Measurements from ENCODE around the gene TUBAL3.

TUBAL3 gene

DNA sequence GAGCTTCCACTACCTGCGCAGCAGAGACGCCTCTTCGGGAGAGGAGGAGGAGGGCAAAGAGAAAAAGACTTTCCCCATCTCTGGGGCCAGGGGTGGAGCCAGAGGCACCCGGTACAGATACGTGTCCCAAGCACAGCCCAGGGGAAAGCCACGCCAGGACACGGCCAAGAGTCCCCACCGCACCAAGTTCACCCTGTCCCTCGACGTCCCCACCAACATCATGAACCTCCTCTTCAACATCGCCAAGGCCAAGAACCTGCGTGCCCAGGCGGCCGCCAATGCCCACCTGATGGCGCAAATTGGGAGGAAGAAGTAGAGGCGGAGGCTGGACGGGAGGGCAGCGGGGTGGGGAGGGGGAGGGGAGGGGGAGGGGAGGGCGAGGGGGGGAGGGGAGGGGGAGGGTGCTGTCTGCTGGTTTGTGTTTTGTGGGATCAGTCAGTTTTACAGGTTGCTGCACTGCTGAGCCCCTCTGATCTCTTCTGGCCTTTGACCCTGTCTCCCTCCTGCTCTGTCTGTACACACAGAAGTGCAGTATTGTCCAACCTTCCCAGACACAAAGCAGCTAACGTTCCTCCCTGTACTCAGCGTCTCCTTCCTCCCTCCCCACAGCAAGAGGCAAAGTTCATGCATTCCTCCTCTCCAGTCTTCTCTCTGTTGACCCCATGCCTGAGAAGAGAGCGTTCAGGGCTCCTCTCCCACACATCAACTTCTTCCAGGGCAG lies 30.6 kb downstream of the TUBAL3 start:
- DNase-seq = no peak

DNA sequence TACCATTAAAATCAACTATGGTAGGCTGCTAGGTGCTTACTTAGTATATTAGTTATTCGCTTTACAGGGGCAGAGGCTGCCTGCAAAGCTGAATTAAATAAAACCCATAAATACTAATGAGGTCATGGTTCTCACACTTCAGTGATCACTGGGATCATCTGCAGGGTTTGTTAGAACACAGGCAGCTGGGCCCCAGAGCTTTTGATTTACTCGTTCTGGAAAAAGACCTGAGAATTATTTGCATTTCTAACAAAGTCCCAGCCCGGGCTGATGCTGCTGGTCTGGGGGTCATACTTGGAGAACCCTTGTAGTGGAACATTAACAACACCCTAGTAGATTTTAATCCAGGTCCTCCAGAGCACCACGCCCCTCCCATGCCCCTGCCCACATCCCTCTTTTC lies 31.3 kb downstream of the TUBAL3 start:
- no peak for DNase-seq

GRCh38 chr10:5370493-5371352 lies 33.9 kb downstream of the TUBAL3 start:
- DNase-seq = no peak

DNA sequence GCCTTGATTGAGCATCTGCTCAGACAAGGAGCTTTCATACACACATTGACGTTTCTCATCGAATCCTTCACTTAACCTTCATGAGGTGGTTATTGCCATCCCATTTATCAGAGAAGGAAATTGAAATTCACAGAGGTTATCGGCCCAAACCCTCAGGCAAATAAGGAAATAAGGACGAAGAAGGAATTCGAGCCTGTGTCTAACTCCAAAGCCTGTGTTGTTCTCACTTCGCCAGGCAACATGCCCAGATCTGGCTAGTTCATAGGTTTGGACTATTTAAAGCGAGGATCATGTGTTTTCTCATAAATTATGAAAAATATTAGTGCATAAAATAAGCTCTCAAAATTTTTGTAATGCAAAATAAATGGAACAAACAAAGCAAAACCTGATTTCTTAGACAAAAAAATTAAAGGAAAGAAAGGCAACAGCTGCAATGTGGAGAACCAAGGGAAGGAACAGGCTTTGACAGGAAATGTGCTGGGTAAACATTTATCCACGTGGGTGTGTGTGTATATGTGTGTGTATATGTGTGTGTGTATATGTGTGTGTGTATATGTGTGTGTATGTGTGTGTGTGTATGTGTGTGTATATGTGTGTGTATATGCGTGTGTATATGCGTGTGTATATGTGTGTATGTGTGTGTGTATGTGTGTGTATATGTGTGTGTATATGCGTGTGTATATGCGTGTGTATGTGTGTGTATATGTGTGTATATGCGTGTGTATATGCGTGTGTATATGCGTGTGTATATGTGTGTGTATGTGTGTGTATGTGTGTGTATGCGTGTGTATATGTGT lies 35.1 kb downstream of the TUBAL3 start:
- no peak for DNase-seq

DNA sequence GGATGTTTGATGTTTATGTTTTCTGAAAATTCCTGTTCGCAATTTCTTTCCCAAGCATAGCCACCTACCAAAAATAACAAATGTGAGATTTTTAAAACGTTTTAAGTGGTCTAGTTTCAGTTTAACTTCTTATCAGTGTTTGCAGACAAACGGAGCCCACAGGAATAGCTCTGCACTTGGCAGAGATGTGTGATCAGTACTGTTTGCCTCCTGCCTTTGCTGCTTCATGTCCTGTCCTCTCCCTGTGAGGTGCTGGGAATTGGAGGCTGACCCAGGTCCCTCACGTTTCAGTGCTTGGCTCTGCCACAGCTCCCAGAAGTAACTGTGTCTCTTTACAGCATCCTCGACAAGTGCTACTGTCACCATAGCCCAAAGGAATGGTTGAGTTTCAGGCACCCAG lies 38.7 kb downstream of the TUBAL3 start:
- DNase-seq = no peak

GRCh38 chr10:5364890-5365338 lies 39.7 kb downstream of the TUBAL3 start, which contains the start of gene UCN3:
TSS of gene UCN3 (plus strand) at chr10:5364966. CDS start at chr10:5373721, 8,755 bp downstream.
- no peak for DNase-seq

DNA sequence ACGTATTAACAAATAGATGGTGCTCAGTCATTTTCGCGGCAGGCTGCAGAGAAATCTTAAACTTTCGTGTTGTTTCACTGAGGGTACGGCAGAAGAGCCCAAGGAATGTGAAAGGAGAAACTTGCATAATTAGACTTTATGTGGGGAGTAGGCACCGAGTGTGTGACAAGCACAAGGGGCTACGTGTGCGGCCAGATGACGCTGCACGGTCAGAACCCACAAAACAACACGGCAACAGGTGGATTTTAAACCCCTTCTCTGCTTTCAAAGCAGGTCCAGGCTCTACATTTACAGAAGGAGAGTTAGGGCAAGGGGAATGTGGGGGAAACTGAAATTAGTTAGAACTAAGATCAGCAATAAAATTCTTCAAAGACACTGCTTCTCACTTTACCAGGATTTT lies 40.3 kb downstream of the TUBAL3 start:
- DNase-seq = no peak

- no peak for DNase-seq
These were observed 41.8 kb downstream of the TUBAL3 start for GRCh38 chr10:5362873-5363272.

DNA sequence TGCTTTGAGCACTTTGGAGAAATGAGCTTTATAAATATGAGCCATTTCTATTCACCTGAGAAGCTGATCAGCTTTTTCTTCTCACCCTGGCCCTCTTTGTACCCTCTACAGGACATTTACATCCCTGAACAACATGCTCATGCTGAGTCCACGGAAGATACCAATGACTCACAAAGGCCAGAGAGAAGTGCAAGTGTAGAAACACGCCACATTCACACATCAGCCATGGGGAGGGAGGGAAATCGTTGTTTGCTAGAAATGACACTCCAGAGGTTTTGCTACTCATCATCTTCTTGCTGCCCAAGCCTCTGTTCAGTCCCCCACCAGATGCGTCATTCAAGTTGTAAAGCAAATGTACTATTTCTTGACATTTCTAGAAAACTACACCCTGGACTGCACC lies 42.7 kb downstream of the TUBAL3 start:
- DNase-seq = peak; percentile 12

GRCh38 chr10:5360318-5360915 lies 44.2 kb downstream of the TUBAL3 start:
- no peak for DNase-seq

GRCh38 chr10:5356302-5356763 lies 48.3 kb downstream of the TUBAL3 start:
- DNase-seq = peak; percentile 36

GRCh38 chr10:5355594-5356301 lies 48.9 kb downstream of the TUBAL3 start:
- no peak for DNase-seq

DNA sequence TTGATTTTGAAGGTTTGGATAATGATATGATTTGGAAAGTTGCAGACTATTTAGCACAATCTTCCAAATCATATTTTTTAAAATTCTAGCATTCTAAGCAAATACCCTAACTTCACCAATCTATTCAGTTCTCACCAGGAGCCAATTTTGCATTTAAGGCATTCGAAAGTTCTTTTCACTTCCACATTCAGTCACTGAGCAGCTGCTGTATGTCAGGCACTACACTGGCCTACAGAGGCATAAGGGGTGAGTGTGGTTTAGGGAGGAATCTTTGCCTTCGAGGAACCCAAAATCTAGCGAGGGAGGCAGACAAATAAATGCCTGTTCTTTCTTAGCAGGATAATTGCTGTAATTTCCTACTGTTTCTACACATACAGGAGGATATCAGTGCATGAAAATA lies 50.6 kb downstream of the TUBAL3 start:
- DNase-seq = no peak

DNA sequence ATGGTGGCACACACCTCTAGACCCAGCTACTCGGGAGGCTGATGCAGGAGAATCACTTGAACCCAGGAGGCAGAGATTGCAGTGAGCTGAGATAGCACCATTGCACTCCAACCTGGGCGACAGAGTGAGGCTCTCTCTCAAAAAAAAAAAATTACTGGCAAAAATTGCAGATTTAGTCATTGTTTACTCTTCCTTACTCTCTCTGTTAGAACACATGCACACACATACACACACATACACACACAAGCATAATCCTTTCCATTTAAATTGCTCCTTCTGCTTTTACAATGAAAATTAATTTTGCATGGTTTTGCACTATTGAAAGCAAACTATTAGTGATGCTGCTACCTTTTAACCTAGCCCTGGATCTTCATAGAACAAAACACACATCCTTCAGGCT lies 55.3 kb downstream of the TUBAL3 start:
- DNase-seq = no peak

DNA sequence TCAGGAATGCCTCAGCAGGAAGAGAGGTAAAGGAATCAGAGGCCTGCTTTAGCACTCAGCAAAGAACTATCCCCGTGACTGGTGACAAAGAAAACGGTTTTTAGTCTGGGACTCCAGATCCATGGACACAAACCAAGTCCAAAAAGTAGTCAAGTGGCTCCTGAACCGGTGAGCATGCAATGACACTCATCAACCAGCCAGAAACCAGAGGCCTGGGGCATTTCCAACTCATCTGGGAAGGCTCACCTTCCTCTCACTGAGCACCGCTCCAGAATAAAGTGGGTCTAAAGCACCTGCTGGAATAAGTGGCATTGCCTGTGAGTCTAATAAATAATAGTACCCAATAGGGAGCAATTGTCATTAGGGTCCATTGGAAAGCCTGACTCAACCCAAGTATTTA lies 57.7 kb downstream of the TUBAL3 start:
- no peak for DNase-seq

DNA sequence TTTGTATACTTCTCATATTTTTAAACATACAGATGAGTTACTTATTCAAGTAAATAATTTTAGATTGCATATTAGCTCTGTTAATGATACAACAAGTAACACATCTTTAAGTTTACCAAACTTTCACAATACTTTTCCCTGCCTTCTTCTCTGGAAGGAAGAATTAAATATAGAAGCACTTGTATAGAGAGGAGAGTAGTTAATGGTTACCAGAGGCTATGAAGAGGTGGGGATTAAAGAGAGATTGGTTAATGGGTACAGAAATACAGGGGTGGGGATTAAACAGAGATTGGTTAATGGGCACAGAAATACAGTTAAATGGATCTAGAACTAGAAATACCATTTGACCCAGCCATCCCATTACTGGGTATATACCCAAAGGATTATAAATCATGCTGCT lies 59.9 kb downstream of the TUBAL3 start:
- DNase-seq = no peak

DNA sequence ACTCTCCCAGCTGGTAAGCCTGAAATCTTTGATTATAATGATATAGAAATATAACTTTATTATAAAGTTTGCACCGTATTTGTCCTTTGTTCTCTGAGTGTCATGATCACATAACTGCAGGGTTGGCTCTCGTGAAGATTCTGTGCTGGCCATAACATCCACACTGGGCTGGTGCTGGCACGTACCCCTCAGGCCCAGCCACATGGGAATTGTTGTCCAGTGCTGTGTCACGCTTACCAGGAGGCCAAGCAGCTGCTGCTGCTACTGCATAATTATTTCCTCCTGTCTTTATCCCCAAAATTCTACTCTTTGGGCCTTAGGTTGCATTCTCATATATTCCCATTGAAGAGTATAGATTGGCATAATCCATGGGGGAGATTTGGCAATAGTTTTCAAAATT lies 60.6 kb downstream of the TUBAL3 start:
- no peak for DNase-seq

- peak; percentile 7 for DNase-seq
These were observed 61.1 kb downstream of the TUBAL3 start for GRCh38 chr10:5343561-5343960.

Measured in activated CD4-positive, alpha-beta T cell treated with anti-CD3 and anti-CD28 coated beads, Interleukin-2, Interleukin-6, amounts not matched to agents 100 ng/mL and 50 ng/mL, durations not matched to agents 16 hours and 8 hours (primary cell).